Activated CD4-positive, alpha-beta T cell treated with anti-CD3 and anti-CD28 coated beads, Interleukin-2, amount 10 ng/mL, durations not matched to agents 7 days and 5 days (primary cell): ENCODE data around the gene NPIPB4. TPM values are rescaled to one million over a fixed set of nuclear protein-coding genes. Genes with fewer than 3 reads are reported as not detected.
"Not testable (repeated sequence)": the region's sequence is repeated elsewhere in the genome, so short reads cannot be mapped to it uniquely, and the experiment has no call there.

ENCODE experiments used
- CTCF ChIA-PET: fragments of 350-600 bp; sonication (Branson Sonifier 250); formaldehyde crosslinking; loops from one replicate; lab custom pipeline; 2021; ENCODE audit warnings: antibody characterized with exemption; lab: Charles Lee
- POLR2A ChIA-PET: fragments of 350-600 bp; sonication (Branson Sonifier 250); formaldehyde crosslinking; loops from one replicate; lab custom pipeline; 2021; ENCODE audit warnings: antibody characterized with exemption; lab: Charles Lee
- DNase-seq: peaks from one replicate; pipeline ENCODE4 v3.0.0-alpha.2; 2020
- H3K27ac Mint-ChIP-seq: one replicate; pipeline ENCODE4 v1.8.0; 2021; ENCODE audit warnings: mild to moderate bottlenecking, moderate library complexity, mixed read lengths
- H3K27me3 Mint-ChIP-seq: one replicate; pipeline ENCODE4 v1.8.0; 2021; ENCODE audit warnings: mixed read lengths
- H3K36me3 Mint-ChIP-seq: one replicate; pipeline ENCODE4 v1.8.0; 2021; ENCODE audit warnings: low read depth, mixed read lengths
- H3K4me1 Mint-ChIP-seq: one replicate; pipeline ENCODE4 v1.8.0; 2021; ENCODE audit warnings: mixed read lengths
- H3K4me3 Mint-ChIP-seq: one replicate; pipeline ENCODE4 v1.8.0; 2021; ENCODE audit warnings: mild to moderate bottlenecking, moderate library complexity, mixed read lengths
- H3K9me3 Mint-ChIP-seq: one replicate; pipeline ENCODE4 v1.8.0; 2021; ENCODE audit warnings: mixed read lengths
- total RNA-seq, 2 experiments: library from RNA; stranded (reverse); gene quantifications; one replicate each; pipeline ENCODE4 v1.2.3, GENCODE V29; 2021

Gene NPIPB4
- total RNA-seq = 100 to 1,000 TPM; 148 to 169 TPM

DNA sequence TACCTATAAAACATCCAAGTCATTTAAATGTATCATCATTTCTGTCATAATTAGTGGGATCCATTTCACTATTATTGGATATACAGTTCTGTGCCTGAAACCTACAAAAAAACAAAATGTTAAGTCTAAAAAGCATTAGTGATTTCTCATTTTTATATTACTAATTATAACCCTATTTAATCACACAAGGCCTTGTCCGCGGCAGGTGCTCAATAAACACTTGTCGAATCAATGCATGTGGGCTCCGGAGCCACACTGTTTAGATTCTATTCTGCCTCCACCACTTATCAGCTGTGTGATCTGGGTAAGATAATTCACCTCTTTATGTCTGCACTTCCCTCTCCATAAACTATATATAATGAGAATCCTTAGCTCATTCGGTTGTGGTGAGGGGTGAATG lies at the start of gene NPIPB4:
TSS of gene NPIPB4 (minus strand) at position 101 of the 400 bp plus-strand sequence. CDS start 378 bp downstream, outside the sequence.
- DNase-seq, POLR2A ChIA-PET, H3K36me3 Mint-ChIP-seq, H3K4me1 Mint-ChIP-seq, H3K9me3 Mint-ChIP-seq, H3K4me3 Mint-ChIP-seq, H3K27ac Mint-ChIP-seq, H3K27me3 Mint-ChIP-seq, CTCF ChIA-PET: not testable (repeated sequence)

DNA sequence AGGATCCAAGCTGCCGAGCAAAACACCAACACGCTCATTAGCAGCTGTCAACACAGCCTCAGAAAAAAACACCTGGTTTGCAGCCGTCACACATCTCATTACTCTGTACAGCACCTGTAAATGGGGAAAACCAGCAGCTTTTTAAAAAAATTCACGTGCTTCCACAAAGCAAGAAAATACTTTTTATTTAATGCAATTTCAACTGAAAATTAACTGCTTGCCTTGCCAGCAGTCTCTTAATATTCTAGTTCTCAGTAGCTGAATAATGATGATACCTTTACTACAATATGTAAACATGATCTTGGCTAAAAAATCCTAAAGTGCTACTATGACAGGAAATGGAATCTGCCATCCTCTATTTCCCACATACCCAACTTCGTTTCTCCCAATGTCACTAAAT lies 41.4 kb upstream of the NPIPB4 start:
- POLR2A ChIA-PET, H3K27ac Mint-ChIP-seq, H3K4me1 Mint-ChIP-seq, DNase-seq, CTCF ChIA-PET, H3K27me3 Mint-ChIP-seq, H3K4me3 Mint-ChIP-seq, H3K36me3 Mint-ChIP-seq, H3K9me3 Mint-ChIP-seq: not testable (repeated sequence)

DNA sequence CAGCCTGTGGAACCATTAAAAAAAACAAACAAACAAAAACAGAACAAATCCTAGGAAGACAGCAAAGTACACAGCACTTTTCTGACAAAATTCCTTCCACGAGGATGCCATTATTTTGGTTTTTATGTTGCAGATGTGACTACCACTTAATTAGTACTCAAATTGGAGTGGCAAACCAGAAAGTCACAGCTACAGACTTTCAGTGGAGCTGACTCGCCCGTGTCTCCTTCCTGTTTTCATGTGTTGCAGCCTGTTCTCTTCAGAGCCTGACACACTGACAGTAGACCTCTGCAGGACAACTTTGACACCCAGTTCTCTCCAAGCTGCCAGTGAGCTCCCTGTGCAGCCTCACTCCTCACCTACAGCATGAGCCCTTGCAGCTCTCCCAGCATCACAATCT lies 24.4 kb upstream of the NPIPB4 start:
- H3K9me3 Mint-ChIP-seq, POLR2A ChIA-PET, H3K36me3 Mint-ChIP-seq, CTCF ChIA-PET, H3K4me3 Mint-ChIP-seq, H3K27me3 Mint-ChIP-seq, H3K4me1 Mint-ChIP-seq: not testable (repeated sequence)
- peak; percentile 40 for DNase-seq
- H3K27ac Mint-ChIP-seq = peak overlapping the region; percentile 71

DNA sequence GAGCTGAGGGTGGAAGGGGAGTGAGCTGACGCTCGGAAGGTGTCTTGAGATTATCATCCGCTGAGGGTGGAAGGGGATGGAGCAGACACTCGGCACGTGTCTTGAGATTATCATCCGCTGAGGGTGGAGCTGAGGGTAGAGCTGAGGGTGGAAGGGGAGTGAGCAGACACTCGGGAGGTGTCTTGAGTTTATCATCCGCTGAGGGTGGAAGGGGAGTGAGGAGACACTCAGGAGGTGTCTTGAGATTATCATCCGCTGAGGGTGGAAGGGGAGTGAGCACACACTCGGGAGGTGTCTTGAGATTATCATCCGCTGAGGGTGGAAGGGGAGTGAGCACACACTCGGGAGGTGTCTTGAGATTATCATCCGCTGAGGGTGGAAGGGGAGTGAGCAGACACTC lies 20.4 kb downstream of the NPIPB4 start:
- H3K4me3 Mint-ChIP-seq, DNase-seq, H3K9me3 Mint-ChIP-seq, H3K4me1 Mint-ChIP-seq, H3K27me3 Mint-ChIP-seq, POLR2A ChIA-PET, CTCF ChIA-PET, H3K36me3 Mint-ChIP-seq: not testable (repeated sequence)
- peak overlapping the region; percentile 36 for H3K27ac Mint-ChIP-seq

DNA sequence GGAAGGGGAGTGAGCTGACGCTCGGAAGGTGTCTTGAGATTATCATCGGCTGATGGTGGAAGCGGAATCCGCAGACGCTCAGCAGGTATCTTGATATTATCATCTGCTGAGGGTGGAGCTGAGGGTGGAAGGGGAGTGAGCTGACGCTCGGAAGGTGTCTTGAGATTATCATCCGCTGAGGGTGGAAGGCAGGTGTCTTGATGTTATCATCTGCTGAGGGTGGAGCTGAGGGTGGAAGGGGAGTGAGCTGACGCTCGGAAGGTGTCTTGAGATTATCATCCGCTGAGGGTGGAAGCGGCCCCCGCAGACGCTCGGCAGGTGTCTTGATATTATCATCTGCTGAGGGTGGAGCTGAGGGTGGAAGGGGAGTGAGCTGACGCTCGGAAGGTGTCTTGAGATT lies 21.2 kb downstream of the NPIPB4 start:
- H3K4me3 Mint-ChIP-seq, H3K27me3 Mint-ChIP-seq, CTCF ChIA-PET, H3K9me3 Mint-ChIP-seq, H3K27ac Mint-ChIP-seq, H3K4me1 Mint-ChIP-seq, H3K36me3 Mint-ChIP-seq, DNase-seq, POLR2A ChIA-PET: not testable (repeated sequence)

DNA sequence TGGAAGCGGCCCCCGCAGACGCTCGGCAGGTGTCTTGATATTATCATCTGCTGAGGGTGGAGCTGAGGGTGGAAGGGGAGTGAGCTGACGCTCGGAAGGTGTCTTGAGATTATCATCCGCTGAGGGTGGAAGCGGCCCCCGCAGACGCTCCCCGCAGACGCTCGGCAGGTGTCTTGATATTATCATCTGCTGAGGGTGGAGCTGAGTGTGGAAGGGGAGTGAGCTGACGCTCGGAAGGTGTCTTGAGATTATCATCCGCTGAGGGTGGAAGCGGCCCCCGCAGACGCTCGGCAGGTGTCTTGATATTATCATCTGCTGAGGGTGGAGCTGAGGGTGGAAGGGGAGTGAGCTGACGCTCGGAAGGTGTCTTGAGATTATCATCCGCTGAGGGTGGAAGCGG lies 21.8 kb downstream of the NPIPB4 start:
- CTCF ChIA-PET, H3K36me3 Mint-ChIP-seq, H3K9me3 Mint-ChIP-seq, DNase-seq, H3K27me3 Mint-ChIP-seq, H3K4me3 Mint-ChIP-seq, H3K27ac Mint-ChIP-seq, H3K4me1 Mint-ChIP-seq, POLR2A ChIA-PET: not testable (repeated sequence)

DNA sequence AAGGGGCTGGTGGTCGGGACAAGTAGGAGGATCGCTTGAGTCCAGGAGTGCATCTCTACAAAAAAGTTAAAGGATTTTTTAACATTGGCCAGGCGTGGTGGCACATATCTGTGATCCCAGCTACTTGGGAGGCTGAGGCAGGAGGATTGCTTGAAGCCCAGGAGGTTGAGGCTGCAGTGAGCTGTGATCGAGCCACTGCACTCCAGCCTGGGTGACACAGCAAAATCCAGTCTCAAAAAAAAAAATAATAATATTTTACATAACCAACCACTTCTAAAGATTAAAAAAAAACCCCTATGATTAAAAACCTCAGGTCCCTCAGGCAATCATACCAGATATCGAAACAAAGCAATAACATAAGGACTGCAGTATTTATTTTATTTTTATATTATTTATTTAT lies 23.3 kb downstream of the NPIPB4 start:
- H3K4me3 Mint-ChIP-seq, DNase-seq, POLR2A ChIA-PET, CTCF ChIA-PET, H3K4me1 Mint-ChIP-seq, H3K9me3 Mint-ChIP-seq, H3K36me3 Mint-ChIP-seq, H3K27ac Mint-ChIP-seq, H3K27me3 Mint-ChIP-seq: not testable (repeated sequence)

DNA sequence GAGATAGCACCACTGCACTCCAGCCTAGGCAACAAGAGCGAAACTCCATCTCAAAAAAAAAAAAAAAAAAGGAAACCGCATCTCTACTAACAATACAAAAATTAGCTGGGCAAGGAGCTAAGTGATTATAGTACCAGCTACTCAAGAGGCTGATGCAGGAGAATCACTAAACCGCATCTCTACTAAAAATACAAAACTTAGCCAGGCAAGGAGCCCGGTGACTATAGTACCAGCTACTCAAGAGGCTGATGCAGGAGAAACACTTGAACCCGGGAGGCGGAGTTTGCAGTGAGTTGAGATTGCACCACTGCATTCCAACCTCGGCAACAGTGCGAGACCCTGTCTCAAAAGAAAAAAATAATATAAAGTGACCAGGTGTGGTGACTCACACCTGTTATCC lies 27.6 kb downstream of the NPIPB4 start:
- H3K36me3 Mint-ChIP-seq, CTCF ChIA-PET, H3K4me1 Mint-ChIP-seq, POLR2A ChIA-PET, H3K4me3 Mint-ChIP-seq, H3K27me3 Mint-ChIP-seq, H3K27ac Mint-ChIP-seq, H3K9me3 Mint-ChIP-seq, DNase-seq: not testable (repeated sequence)

DNA sequence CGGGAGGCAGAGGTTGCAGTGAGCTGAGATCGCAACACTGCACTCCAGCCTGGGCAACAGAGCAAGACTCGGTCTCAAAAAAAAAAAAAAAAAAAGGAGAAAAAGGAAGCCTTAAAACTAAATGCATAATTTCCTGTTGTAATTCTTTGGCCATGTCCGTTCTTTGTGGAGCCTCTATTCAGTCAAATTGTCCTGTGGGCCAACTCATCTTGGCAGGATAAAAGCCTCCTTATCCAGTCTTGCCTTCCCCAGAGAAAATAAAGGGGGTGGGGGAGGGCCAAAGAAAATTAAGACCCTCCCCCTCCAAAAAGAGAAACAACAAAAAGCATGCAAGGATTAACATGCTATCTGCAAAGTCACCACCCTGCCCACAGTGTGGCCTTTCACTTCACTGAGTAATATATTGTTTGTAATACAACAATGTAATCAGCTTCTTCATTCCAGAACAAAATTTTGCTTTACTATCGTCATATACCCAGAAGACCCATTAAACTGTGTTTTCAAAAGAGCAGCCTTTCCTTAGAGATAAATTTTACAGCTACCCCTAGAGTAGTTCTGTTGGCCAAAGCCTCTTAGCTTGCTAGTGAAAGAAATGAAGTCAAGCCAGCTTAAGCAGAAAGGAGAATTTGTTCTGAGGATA lies 31.4 kb downstream of the NPIPB4 start:
- H3K36me3 Mint-ChIP-seq, H3K27ac Mint-ChIP-seq, DNase-seq, POLR2A ChIA-PET, H3K27me3 Mint-ChIP-seq, CTCF ChIA-PET, H3K4me1 Mint-ChIP-seq, H3K9me3 Mint-ChIP-seq, H3K4me3 Mint-ChIP-seq: not testable (repeated sequence)

DNA sequence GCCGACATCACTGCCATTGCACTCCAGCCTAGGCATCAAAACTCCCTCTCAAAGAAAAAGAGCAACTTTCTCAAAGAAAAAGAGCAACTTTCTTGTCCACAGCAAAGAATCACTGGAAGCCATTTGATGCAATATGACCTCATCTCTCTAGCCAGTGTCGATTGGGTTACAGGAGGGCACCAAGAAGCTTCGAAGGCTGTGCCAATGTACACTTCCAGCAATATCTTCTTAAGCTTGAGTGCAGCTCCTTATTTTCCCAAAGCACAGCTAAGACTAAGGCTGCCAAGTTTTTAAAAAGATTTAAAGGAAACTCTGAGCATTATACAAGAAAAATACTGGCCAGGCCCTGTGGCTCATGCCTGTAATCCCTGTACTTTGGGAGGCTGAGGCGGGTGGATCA lies 32.0 kb downstream of the NPIPB4 start:
- H3K4me1 Mint-ChIP-seq, DNase-seq, H3K36me3 Mint-ChIP-seq, H3K27ac Mint-ChIP-seq, H3K9me3 Mint-ChIP-seq, H3K4me3 Mint-ChIP-seq, POLR2A ChIA-PET, CTCF ChIA-PET, H3K27me3 Mint-ChIP-seq: not testable (repeated sequence)

DNA sequence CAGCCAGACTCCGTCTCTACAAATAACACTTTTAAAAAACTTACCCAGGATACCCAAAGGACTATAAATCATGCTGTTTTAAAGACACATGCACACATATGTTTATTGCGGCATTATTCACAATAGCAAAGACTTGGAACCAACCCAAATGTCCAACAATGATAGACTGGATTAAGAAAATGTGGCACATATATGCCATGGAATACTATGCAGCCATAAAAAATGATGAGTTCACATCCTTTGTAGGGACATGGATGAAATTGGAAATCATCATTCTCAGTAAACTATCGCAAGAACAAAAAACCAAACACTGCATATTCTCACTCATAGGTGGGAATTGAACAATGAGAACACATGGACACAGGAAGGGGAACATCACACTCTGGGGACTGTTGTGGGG lies 34.3 kb downstream of the NPIPB4 start:
- H3K4me1 Mint-ChIP-seq = peaks cover 20% of the 10 kb centered on the region
- H3K36me3 Mint-ChIP-seq = not testable (repeated sequence)

DNA sequence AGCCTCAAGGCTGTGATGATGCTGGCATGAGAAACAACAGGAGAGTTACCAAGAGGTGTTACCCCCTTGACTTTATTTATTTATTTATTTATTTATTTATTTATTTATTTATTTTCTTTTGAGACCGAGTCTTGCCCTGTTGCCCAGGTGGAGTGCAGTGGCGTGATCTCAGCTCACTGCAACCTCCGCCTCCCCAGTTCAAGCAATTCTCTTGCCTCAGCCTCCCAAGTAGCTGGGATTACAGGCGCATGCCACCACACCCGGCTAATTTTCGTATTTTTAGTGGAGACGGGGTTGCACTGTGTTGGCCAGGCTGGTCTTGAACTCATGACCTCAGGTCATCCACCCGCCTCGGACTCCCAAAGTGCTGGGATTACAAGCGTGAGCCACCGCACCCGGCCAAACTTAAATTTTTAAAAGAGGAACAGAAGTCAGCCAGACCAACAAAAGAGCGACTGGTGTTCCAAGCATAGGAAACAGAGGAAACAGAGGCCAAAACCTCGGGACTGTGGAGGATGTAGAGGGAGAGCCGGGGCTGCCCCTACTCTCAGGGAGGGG lies 36.6 kb downstream of the NPIPB4 start:
- peak overlapping the region; percentile 86 for H3K4me3 Mint-ChIP-seq
- H3K9me3 Mint-ChIP-seq, H3K36me3 Mint-ChIP-seq, H3K27me3 Mint-ChIP-seq, POLR2A ChIA-PET, DNase-seq: not testable (repeated sequence)
- peaks cover 24% of the 10 kb centered on the region for H3K4me1 Mint-ChIP-seq
- peak overlapping the region; percentile 94 for H3K27ac Mint-ChIP-seq
- CTCF ChIA-PET = interaction anchor here (0.8 to 0.9 kb wide), 2 partner anchors 119 to 132 kb away, joined by 3 read pairs; partner anchors contain the start of gene UQCRC2

More for the DNA sequence above, 34.3 kb downstream of the NPIPB4 start:
- H3K27me3 Mint-ChIP-seq, H3K27ac Mint-ChIP-seq, CTCF ChIA-PET, DNase-seq, H3K9me3 Mint-ChIP-seq, H3K4me3 Mint-ChIP-seq, POLR2A ChIA-PET: not testable (repeated sequence)

DNA sequence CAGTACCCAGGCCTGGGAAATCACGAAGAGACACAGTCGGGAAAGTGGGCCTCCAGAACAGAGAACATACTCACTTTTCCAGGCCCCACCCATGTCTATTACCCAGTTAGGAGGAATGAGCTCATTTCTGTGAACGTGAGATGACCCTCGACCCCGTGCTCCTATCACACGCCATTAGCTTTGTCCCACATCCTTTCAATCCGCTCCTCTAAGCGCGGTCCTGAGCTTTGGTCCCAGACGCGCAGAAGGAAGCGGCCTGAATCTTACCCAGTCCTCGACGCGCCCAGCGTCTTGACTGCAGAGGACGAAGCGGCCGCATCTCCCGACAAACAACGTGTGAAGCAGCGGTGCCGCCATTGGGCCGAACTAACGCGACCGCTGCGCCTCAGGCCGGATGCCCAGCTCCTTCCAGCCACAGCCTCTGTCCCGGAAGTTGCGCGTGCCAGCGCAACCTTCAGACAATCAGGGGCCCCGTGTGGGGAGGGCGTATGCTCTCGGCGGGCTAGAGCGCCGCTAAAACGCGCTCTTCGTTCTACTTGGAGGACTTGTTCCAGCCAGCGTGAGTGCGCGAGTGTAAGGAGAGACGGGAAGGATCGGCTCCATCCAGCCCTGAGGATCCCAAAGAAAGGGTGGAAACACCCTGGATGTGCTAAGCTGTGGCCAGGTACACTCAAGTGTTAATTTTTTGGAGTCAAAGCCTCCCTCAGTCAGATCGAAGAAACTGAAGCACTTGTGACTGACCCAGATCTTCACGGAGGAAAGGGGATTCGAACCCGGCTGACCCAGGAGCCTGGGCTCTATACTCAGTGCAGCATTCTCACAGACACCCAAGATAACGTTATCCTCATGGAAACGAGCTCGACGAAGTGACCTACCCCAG lies 37.3 kb downstream of the NPIPB4 start:
- H3K9me3 Mint-ChIP-seq, H3K27me3 Mint-ChIP-seq: not testable (repeated sequence)
- peak overlapping the region; percentile 94 for H3K27ac Mint-ChIP-seq

More for the DNA sequence above, 37.3 kb downstream of the NPIPB4 start:
- CTCF ChIA-PET = interaction anchor here (0.6 to 0.9 kb wide), 3 partner anchors 119 to 872 kb away, joined by 3 read pairs; partner anchors contain the start of gene UQCRC2
- Mint-ChIP-seq H3K4me1 (peaks cover 24% of the 10 kb centered on the region), H3K4me3 (peak overlapping the region; percentile 86)
- DNase-seq = peak; percentile 67
- H3K36me3 Mint-ChIP-seq = not testable (repeated sequence)
- POLR2A ChIA-PET = interaction anchor here (0.6 kb wide), 1 partner anchor 204 kb away, joined by 3 read pairs; no protein-coding TSS in a partner anchor
